ENCODE results near the gene ITPR3.

The ITPR3 gene

DNA sequence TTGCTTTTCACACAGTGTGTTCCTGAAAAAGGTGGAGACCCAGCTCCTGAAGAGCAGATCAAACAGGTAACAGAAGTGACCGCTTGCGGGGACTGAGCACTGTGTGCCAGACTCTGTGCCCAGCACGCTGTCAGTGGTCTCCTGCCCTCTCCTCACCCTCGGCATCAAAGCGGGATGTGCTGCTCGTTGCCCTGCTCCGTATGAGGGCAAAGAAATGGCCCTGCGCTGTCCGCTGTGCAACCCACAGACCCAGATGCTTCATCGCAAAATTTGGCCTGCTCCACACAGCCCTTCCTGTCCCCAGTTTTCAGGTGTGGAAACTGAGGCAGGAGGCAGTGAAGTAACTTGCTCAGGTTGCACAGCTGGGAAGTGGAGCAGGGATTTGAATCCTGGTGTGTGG, 76.7 kb downstream of the ITPR3 start:
- no peak overlapping the region for H3K4me3 ChIP-seq (ENCODE audit: low read depth in 1 of 2, low read length in 2 of 2)
- peaks cover 10 to 27% of the 10 kb centered on the region in 2 donors for H3K36me3 ChIP-seq (ENCODE audit: control insufficient read depth in 1 of 2, insufficient read depth in 2 of 2, low read length in 2 of 2)
- H3K27ac ChIP-seq (ENCODE audit: low read length) = no peak overlapping the region
- H3K27me3 ChIP-seq (ENCODE audit: low read depth, low read length) = no peaks in the 10 kb centered on the region
- peaks cover 3 to 48% of the 10 kb centered on the region in 2 donors for H3K4me1 ChIP-seq (ENCODE audit: control insufficient read depth in 1 of 2, insufficient read depth in 2 of 2, low read length in 2 of 2)
- no peaks in the 10 kb centered on the region for H3K9me3 ChIP-seq (ENCODE audit: control insufficient read depth in 1 of 2, low read length in 2 of 2)

- Histone ChIP-seq H3K36me3 (ENCODE audit: control insufficient read depth in 1 of 2, insufficient read depth in 2 of 2, low read length in 2 of 2) (peaks cover 10 to 22% of the 10 kb centered on the region in 2 donors), H3K9me3 (ENCODE audit: control insufficient read depth in 1 of 2, low read length in 2 of 2) (no peaks in the 10 kb centered on the region), H3K4me3 (ENCODE audit: low read depth in 1 of 2, low read length in 2 of 2) (no peak overlapping the region), H3K4me1 (ENCODE audit: control insufficient read depth in 1 of 2, insufficient read depth in 2 of 2, low read length in 2 of 2) (peaks cover 0 to 42% of the 10 kb centered on the region in 2 donors), H3K27ac (ENCODE audit: low read length) (no peak overlapping the region), H3K27me3 (ENCODE audit: low read depth, low read length) (no peaks in the 10 kb centered on the region)
These were observed 77.4 kb downstream of the ITPR3 start for GRCh38 chr6:33698494-33698893.

DNA sequence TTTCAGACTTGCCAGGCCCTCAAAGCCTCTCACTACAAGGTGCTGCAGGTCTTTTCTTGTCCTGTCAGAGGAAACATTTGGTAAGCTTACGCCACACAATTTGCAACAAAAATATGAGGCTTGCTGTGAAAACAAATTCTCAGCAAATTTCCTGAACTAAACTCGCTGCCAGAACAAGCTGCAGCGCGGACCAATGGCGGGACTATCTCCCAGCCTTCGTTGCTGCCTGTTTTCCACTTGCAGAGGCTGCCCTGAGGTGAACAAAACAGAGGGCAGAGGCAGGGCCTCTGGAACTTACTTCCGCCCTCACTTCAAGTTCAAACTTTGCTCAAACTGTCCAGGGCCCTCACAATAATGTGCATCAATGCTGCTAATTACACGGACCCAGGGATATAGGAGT, 78.0 kb downstream of the ITPR3 start:
- H3K9me3 ChIP-seq (ENCODE audit: control insufficient read depth in 1 of 2, low read length in 2 of 2) = no peaks in the 10 kb centered on the region
- H3K27ac ChIP-seq (ENCODE audit: low read length) = no peak overlapping the region

DNA sequence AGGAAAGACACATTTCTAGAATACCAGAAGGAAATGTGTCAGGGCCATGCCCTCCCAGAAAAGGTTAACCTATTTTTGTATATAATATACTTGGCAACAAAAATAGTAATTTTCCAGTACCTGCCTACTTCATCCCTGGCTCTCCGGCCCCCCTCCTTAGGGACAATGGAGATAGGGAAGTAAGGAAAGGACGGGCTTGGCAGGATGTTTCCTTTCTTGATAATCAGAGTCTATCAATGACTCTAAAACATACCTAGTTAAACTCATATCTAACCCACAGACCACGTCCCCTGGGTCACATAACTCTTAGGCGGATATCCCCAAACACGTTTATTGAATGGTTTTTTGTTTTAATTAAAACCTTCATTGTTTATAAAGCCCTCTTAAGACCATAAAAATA, 78.6 kb downstream of the ITPR3 start:
- H3K4me1 ChIP-seq (ENCODE audit: control insufficient read depth in 1 of 2, insufficient read depth in 2 of 2, low read length in 2 of 2) = peaks cover 0 to 31% of the 10 kb centered on the region in 2 donors
- H3K27me3 ChIP-seq (ENCODE audit: low read depth, low read length) = no peaks in the 10 kb centered on the region
- no peaks in the 10 kb centered on the region for H3K9me3 ChIP-seq (ENCODE audit: control insufficient read depth in 1 of 2, low read length in 2 of 2)
- H3K4me3 ChIP-seq (ENCODE audit: low read depth in 1 of 2, low read length in 2 of 2) = no peak overlapping the region
- peaks cover 8 to 16% of the 10 kb centered on the region in 2 donors for H3K36me3 ChIP-seq (ENCODE audit: control insufficient read depth in 1 of 2, insufficient read depth in 2 of 2, low read length in 2 of 2)
- H3K27ac ChIP-seq (ENCODE audit: low read length) = no peak overlapping the region

More for the DNA sequence above, 78.0 kb downstream of the ITPR3 start:
- no peaks in the 10 kb centered on the region for H3K27me3 ChIP-seq (ENCODE audit: low read depth, low read length)
- H3K36me3 ChIP-seq (ENCODE audit: control insufficient read depth in 1 of 2, insufficient read depth in 2 of 2, low read length in 2 of 2) = peaks cover 10 to 17% of the 10 kb centered on the region in 2 donors
- no peak overlapping the region for H3K4me3 ChIP-seq (ENCODE audit: low read depth in 1 of 2, low read length in 2 of 2)
- H3K4me1 ChIP-seq (ENCODE audit: control insufficient read depth in 1 of 2, insufficient read depth in 2 of 2, low read length in 2 of 2) = peaks cover 0 to 35% of the 10 kb centered on the region in 2 donors

DNA sequence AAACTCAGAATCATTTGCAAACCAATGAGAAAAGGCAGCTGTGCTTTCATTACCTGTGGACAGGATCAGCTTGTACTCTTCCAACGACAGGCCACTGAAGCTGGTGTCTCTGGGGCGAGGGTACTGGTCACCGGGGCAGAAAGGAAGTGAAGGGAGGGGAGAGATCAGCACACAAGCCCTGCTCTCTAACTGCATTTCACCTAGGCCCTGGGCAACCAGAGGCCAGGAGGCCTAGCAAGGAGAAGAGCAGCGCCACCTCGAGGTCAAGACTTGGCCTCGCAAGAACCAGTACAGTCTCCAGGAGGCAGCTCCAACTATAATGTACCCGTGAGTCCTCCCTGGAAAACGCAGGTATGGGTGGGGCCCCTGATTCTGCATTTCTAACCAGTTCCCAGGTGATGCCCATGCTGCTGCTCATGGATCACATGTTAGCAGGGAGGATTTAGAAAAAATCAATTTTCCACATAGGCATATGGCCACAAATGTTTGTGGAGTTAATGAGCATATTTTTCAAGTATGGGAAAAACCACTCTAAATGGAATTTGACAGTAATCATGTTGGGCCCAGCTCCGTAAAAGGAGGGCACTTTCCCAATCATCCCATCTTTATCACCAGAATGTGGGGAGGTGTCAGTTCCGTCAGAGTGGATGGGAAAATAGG, 79.4 kb downstream of the ITPR3 start:
- H3K9me3 ChIP-seq (ENCODE audit: control insufficient read depth in 1 of 2, low read length in 2 of 2) = no peaks in the 10 kb centered on the region
- H3K4me3 ChIP-seq (ENCODE audit: low read depth in 1 of 2, low read length in 2 of 2) = no peak overlapping the region
- H3K4me1 ChIP-seq (ENCODE audit: control insufficient read depth in 1 of 2, insufficient read depth in 2 of 2, low read length in 2 of 2) = peaks cover 0 to 23% of the 10 kb centered on the region in 2 donors
- no peak overlapping the region for H3K27ac ChIP-seq (ENCODE audit: low read length)
- peaks cover 3 to 12% of the 10 kb centered on the region in 2 donors for H3K36me3 ChIP-seq (ENCODE audit: control insufficient read depth in 1 of 2, insufficient read depth in 2 of 2, low read length in 2 of 2)
- no peaks in the 10 kb centered on the region for H3K27me3 ChIP-seq (ENCODE audit: low read depth, low read length)

DNA sequence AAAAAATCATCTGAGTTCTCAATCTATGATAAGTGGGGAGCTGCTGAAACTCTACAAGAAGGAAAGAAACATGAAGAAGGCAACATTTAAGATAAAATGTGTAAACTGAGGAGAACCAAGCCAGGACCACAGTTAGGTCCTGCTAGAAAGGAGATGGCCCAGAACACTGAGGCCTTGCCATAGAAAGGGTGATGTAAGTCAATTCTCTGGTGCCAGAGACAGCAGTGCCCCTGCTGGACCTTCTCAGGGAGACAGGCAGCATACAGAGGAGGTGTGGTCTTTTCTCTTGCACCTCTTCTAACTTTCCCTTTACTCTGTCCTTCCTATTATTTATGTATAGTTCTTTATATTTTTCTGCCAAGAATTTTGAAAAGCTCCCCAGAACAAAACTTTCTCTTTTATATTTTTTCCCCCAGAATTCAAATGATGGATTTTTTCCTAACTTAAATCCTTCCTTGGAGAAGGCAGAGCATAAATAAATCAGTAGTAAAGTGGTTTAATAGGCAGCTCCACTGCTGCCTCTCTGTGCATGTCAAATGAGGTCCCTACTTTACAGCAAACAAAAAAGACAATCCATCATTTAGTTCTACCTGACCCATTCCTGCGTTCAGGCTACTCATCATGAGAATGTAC, 81.3 kb downstream of the ITPR3 start:
- Histone ChIP-seq H3K27me3 (ENCODE audit: low read depth, low read length) (no peaks in the 10 kb centered on the region), H3K4me1 (ENCODE audit: control insufficient read depth in 1 of 2, insufficient read depth in 2 of 2, low read length in 2 of 2) (peaks cover 0 to 4% of the 10 kb centered on the region in 2 donors), H3K27ac (ENCODE audit: low read length) (no peak overlapping the region)

GRCh38 chr6:33704215-33705066, 83.3 kb downstream of the ITPR3 start:
- Histone ChIP-seq H3K4me3 (ENCODE audit: low read depth in 1 of 2, low read length in 2 of 2) (no peak overlapping the region), H3K36me3 (ENCODE audit: control insufficient read depth in 1 of 2, insufficient read depth in 2 of 2, low read length in 2 of 2) (peaks cover 3 to 9% of the 10 kb centered on the region in 2 donors), H3K9me3 (ENCODE audit: control insufficient read depth in 1 of 2, low read length in 2 of 2) (no peaks in the 10 kb centered on the region), H3K27ac (ENCODE audit: low read length) (no peak overlapping the region), H3K4me1 (ENCODE audit: control insufficient read depth in 1 of 2, insufficient read depth in 2 of 2, low read length in 2 of 2) (peaks cover 0 to 4% of the 10 kb centered on the region in 2 donors), H3K27me3 (ENCODE audit: low read depth, low read length) (no peaks in the 10 kb centered on the region)

More for the DNA sequence above, 81.3 kb downstream of the ITPR3 start:
- peaks cover 3 to 4% of the 10 kb centered on the region in 2 donors for H3K36me3 ChIP-seq (ENCODE audit: control insufficient read depth in 1 of 2, insufficient read depth in 2 of 2, low read length in 2 of 2)
- no peaks in the 10 kb centered on the region for H3K9me3 ChIP-seq (ENCODE audit: control insufficient read depth in 1 of 2, low read length in 2 of 2)
- H3K4me3 ChIP-seq (ENCODE audit: low read depth in 1 of 2, low read length in 2 of 2) = no peak overlapping the region

GRCh38 chr6:33705268-33705885, 84.3 kb downstream of the ITPR3 start:
- Histone ChIP-seq H3K27ac (ENCODE audit: low read length) (no peak overlapping the region), H3K36me3 (ENCODE audit: control insufficient read depth in 1 of 2, insufficient read depth in 2 of 2, low read length in 2 of 2) (peaks cover 3 to 9% of the 10 kb centered on the region in 2 donors), H3K4me3 (ENCODE audit: low read depth in 1 of 2, low read length in 2 of 2) (no peak overlapping the region), H3K27me3 (ENCODE audit: low read depth, low read length) (no peaks in the 10 kb centered on the region), H3K9me3 (ENCODE audit: control insufficient read depth in 1 of 2, low read length in 2 of 2) (no peaks in the 10 kb centered on the region), H3K4me1 (ENCODE audit: control insufficient read depth in 1 of 2, insufficient read depth in 2 of 2, low read length in 2 of 2) (peaks cover under 1 to 13% of the 10 kb centered on the region in 2 donors)

DNA sequence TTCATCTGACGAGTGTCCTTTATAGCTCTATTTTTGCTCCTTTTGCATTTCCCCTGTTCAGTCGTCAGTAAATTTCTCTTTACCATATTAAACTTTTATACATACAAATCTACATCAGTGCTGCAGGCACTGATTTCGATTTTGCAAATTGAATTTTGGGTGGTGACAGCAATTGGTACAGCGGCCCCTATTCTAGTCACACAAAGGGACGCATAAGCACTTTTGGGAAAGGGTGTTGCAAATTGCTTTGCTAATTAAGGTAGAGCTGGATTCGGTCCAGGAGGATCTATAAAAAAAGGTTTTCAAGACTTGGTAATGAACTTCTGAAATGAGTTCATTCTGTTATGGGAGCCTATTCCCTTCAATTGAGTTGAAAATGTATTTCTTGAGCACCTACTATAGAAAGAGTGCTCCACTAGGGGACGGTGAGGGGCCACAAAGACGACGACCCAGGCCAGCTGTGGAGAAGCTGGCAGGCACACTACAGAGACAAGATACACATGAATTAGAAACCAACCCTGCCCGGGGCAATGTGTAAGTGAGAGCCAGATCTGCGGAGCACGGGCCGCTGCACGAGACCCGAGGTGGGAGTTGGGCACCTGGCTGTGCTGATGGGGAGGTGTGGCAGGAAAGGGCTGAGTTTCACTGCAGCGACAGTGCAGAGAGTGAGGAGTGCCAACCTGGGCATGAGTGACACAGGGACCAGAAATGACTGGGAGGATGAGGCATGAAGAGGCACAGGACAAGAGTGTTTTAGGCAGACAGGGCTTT, 85.0 kb downstream of the ITPR3 start:
- Histone ChIP-seq H3K9me3 (ENCODE audit: control insufficient read depth in 1 of 2, low read length in 2 of 2) (no peaks in the 10 kb centered on the region), H3K27me3 (ENCODE audit: low read depth, low read length) (no peaks in the 10 kb centered on the region), H3K36me3 (ENCODE audit: control insufficient read depth in 1 of 2, insufficient read depth in 2 of 2, low read length in 2 of 2) (peaks cover 0 to 6% of the 10 kb centered on the region in 2 donors), H3K4me1 (ENCODE audit: control insufficient read depth in 1 of 2, insufficient read depth in 2 of 2, low read length in 2 of 2) (peaks cover 7 to 17% of the 10 kb centered on the region in 2 donors), H3K4me3 (ENCODE audit: low read depth in 1 of 2, low read length in 2 of 2) (no peak overlapping the region), H3K27ac (ENCODE audit: low read length) (no peak overlapping the region)

DNA sequence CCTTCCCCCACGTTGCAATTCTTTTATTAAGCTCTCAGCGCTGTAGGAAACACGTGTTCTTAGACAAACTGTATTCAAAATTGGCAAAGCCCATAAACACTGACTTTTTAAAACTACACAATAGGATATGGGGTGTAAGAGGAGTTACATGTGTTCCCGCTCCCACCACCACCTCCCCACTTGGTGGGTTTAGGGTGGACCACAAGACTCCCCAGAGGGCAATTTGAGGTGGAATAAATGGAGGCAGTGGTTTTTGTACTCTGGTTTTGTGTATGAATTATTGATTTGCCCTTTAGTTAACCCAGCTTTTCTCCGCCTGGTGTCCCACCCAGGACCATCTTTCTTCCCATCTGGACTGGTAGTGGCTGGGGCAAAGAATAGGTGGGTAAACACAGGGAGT, 86.6 kb downstream of the ITPR3 start:
- H3K27ac ChIP-seq (ENCODE audit: low read length) = no peak overlapping the region
- no peaks in the 10 kb centered on the region for H3K27me3 ChIP-seq (ENCODE audit: low read depth, low read length)
- peaks cover 0 to 5% of the 10 kb centered on the region in 2 donors for H3K36me3 ChIP-seq (ENCODE audit: control insufficient read depth in 1 of 2, insufficient read depth in 2 of 2, low read length in 2 of 2)
- no peak overlapping the region for H3K4me3 ChIP-seq (ENCODE audit: low read depth in 1 of 2, low read length in 2 of 2)
- peaks cover 7 to 18% of the 10 kb centered on the region in 2 donors for H3K4me1 ChIP-seq (ENCODE audit: control insufficient read depth in 1 of 2, insufficient read depth in 2 of 2, low read length in 2 of 2)
- no peaks in the 10 kb centered on the region for H3K9me3 ChIP-seq (ENCODE audit: control insufficient read depth in 1 of 2, low read length in 2 of 2)
